NCI-H69 (cell line): Measurements from ENCODE around the gene UXT.
A peak's percentile ranks its signal among the peaks of the same experiment; 100 is the strongest.
"Not testable (repeated sequence)": the region's sequence is repeated elsewhere in the genome, so short reads cannot be mapped to it uniquely, and the experiment has no call there.

Experiments used
- DNase-seq: peaks from one replicate; lab custom pipeline; 2025; lab: John Stamatoyannopoulos, UW

Gene UXT

GRCh38 chrX:47614618-47615017 lies 44.4 kb downstream of the UXT start:
- DNase-seq, result no peak

DNA sequence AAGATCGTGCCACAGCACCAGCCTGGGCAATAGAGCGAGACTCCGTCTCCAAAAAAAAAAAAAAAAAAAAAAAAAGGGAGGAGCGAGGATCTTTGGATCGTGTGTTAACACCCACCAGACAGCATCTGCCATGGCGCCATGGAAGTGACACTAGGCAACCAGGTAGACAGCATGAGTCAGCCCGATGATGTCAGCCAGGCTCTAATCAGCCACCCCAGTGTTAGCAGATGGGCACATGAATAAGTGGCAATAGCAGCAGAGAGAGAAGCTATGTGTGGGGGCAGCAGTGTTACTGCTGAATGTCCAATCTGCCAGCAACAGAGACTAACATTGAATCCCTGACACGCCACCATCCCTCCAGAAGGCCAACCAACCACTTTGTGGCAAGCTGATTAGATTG lies 45.9 kb downstream of the UXT start:
- peak; percentile 68 for DNase-seq

GRCh38 chrX:47612418-47612817 lies 46.6 kb downstream of the UXT start:
- DNase-seq, result no peak

DNA sequence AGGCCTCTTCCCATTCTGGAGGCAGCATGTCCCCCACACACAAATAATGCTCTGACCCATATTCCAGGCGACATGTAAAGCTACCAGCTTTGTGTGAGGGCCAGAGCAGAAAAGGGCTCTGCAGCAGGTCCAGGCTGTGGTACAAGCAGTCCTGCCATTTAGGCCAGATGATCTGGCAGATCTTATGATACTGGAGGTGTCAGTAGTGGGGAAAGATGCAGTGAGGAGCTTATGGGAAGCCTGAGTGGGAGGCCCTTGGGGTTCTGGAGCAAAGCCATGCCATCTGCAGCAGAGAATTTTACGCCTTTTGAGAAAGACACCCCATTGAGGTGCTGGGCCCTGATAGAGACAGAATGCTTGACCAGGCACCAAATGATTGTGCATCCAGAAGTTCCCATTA lies 47.1 kb downstream of the UXT start:
- DNase-seq, result no peak

DNA sequence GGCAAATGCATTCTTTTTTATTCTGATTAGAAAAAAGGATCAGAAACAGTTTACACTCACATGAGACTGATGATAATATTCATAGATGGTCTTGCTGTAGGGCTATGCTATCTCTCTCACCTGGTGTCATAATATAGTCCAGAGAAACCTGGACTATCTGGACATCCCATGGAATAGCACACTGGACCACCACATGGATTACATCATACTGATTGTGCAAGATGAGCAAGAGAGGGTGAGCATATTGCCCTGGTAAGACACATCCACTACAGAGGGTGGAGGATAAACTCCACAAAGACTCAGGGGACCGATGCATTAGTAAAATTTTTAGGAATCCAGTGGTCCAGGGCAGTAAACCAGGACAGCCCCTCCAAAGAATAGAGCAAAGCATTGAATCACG lies 47.5 kb downstream of the UXT start:
- DNase-seq, result no peak

GRCh38 chrX:47610511-47610910 lies 48.5 kb downstream of the UXT start:
- no peak for DNase-seq

- no peak for DNase-seq
Observed at GRCh38 chrX:47608130-47608810, 50.7 kb downstream of the UXT start.

- DNase-seq, result no peak
Observed at GRCh38 chrX:47607091-47607490, 51.9 kb downstream of the UXT start.

DNA sequence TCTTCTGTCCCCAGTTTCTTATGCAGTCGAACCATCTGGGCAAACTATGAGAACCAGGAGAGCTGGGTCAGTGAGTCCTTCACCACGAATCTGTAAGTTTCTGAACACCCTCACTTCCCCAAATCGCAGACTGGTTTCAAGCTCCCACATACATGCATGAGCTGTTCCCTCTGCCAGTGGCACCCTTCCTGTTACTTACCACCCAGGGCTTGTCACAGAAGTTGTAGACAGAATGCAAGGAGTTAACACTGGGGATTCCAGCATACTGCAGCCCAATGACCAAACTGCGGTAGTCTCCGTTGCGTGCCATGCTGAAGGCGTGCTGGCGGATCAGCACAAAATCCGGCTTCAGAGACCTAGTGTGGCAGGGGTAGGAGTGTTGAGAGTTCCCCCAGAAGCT lies 54.0 kb downstream of the UXT start:
- no peak for DNase-seq

DNA sequence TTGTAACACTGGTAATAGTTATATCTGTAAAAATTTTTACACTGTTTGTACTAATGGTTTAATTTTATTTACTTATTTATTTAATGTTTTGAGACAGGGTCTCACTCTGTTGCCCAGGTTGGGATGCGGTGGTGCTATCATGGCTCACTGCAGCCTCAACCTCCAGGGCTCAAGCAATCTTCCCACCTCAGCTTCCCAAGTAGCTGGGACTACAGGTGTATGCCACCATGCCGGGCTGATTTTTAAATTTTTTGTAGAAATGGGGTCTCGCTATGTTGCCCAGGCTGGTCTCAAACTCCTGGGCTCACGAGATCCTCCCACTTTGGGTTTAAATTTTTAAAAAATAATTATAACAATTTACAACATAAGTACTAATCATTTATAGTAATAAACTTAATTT lies 55.9 kb downstream of the UXT start:
- not testable (repeated sequence) for DNase-seq
